HepG2 (cell line): Measurements from ENCODE around the gene NOC2L. TPM values are rescaled to one million over a fixed set of nuclear protein-coding genes. Genes with fewer than 3 reads are reported as not detected.
A peak's percentile ranks its signal among the peaks of the same experiment; 100 is the strongest.

Experiments used
- BHLHE40 ChIP-seq: IDR thresholded peaks from 2 replicates; pipeline ENCODE4 v1.6.1; 2011; ENCODE audit warnings: low read length, improper control_type of control experiment
- HOXA9 ChIP-seq: sonication (generic); formaldehyde crosslinking; IDR thresholded peaks from 2 replicates; pipeline ENCODE4 v1.8.1; 2022; ENCODE audit warnings: missing genetic modification reagents, mild to moderate bottlenecking, moderate library complexity, borderline replicate concordance
- KLF9 ChIP-seq: IDR thresholded peaks from 2 replicates; pipeline ENCODE4 v1.6.1; 2016; ENCODE audit warnings: low read depth
- MZF1 ChIP-seq: sonication (generic); formaldehyde crosslinking; IDR thresholded peaks from 2 replicates; pipeline ENCODE4 v1.8.1; 2023; ENCODE audit warnings: mild to moderate bottlenecking, missing genetic modification reagents, borderline replicate concordance
- SAP130 ChIP-seq: IDR thresholded peaks from 2 replicates; pipeline ENCODE4 v1.6.1; 2016; ENCODE audit warnings: low read depth
- ZMYM2 ChIP-seq: sonication (generic); formaldehyde crosslinking; IDR thresholded peaks from 2 replicates; pipeline ENCODE4 v1.8.0; 2022; ENCODE audit warnings: mild to moderate bottlenecking, missing genetic modification reagents
- ZNF333 ChIP-seq: sonication (generic); formaldehyde crosslinking; IDR thresholded peaks from 2 replicates; pipeline ENCODE4 v1.4.0; 2020; ENCODE audit warnings: mild to moderate bottlenecking, missing genetic modification reagents, borderline replicate concordance
- ZNF34 ChIP-seq: sonication (generic); formaldehyde crosslinking; IDR thresholded peaks from 2 replicates; pipeline ENCODE4 v1.4.0; 2020; ENCODE audit warnings: mild to moderate bottlenecking, missing genetic modification reagents, borderline replicate concordance
- ZNF598 ChIP-seq: sonication (generic); formaldehyde crosslinking; IDR thresholded peaks from 2 replicates; pipeline ENCODE4 v1.5.1; 2020; ENCODE audit warnings: mild to moderate bottlenecking, missing genetic modification reagents, borderline replicate concordance
- ZNF7 ChIP-seq: IDR thresholded peaks from 2 replicates; pipeline ENCODE4 v1.6.1; 2016; ENCODE audit warnings: missing biosample characterization, missing genetic modification reagents
- ZNF792 ChIP-seq: IDR thresholded peaks from 2 replicates; pipeline ENCODE4 v1.6.1; 2016
- polyA plus RNA-seq, 8 experiments: library from polyadenylated mRNA; depleted of rRNA in 3 of 8; stranded (reverse) in 7 of 8; unstranded in 1 of 8; fragments of >200 nt; fragmentation: Illumina TruSeq in 4 of 8; extraction: Trizol in 4 of 8; gene quantifications; 2 replicates each; pipeline versions ENCODE4 v1.2.1 to v1.2.3, GENCODE V29; 2011 to 2016; ENCODE audit warnings: low read depth in 4 of 8, missing spikeins in 1 of 8, mixed read lengths in 1 of 8; ENCODE audit not compliant: insufficient read depth in 1 of 8
- total RNA-seq, 5 experiments: library from RNA; depleted of rRNA; stranded (reverse); fragments of >200 nt; fragmentation: Illumina TruSeq; extraction: Trizol; gene quantifications; 2 replicates each; pipeline ENCODE4 v1.2.3, GENCODE V29; 2016; ENCODE audit warnings: low read depth in 1 of 5
- TF ChIP-seq, protein P1 (sequence below): sonication (generic); formaldehyde crosslinking; IDR thresholded peaks from 2 replicates; pipeline ENCODE4 v1.5.1; 2020; ENCODE audit warnings: mild to moderate bottlenecking, missing genetic modification reagents, moderate library complexity
- TF ChIP-seq, protein P2 (sequence below): sonication (generic); formaldehyde crosslinking; IDR thresholded peaks from 2 replicates; pipeline ENCODE4 v1.4.0; 2020; ENCODE audit warnings: missing genetic modification reagents, borderline replicate concordance
- TF ChIP-seq, protein P3 (sequence below): sonication (generic); formaldehyde crosslinking; IDR thresholded peaks from 2 replicates; pipeline ENCODE4 v1.8.0; 2023; ENCODE audit warnings: mild to moderate bottlenecking, missing genetic modification reagents
- TF ChIP-seq, protein P4 (sequence below): sonication (generic); formaldehyde crosslinking; IDR thresholded peaks from 2 replicates; pipeline ENCODE4 v1.4.0; 2020; ENCODE audit warnings: missing genetic modification reagents
- TF ChIP-seq, protein P5 (sequence below): sonication (generic); formaldehyde crosslinking; IDR thresholded peaks from 2 replicates; pipeline ENCODE4 v1.4.0; 2020; ENCODE audit warnings: missing genetic modification reagents
- TF ChIP-seq, protein P6 (sequence below): sonication (generic); formaldehyde crosslinking; IDR thresholded peaks from 2 replicates; pipeline ENCODE4 v1.4.0; 2020; ENCODE audit warnings: missing genetic modification reagents; ENCODE audit errors: not compliant biosample characterization

NOC2L gene
- total and polyA plus RNA-seq, 2 of the 13 experiments (the other 11 are each of a cell fraction or from before 2014, with no cell fraction given): 32.0 to 103 TPM

DNA sequence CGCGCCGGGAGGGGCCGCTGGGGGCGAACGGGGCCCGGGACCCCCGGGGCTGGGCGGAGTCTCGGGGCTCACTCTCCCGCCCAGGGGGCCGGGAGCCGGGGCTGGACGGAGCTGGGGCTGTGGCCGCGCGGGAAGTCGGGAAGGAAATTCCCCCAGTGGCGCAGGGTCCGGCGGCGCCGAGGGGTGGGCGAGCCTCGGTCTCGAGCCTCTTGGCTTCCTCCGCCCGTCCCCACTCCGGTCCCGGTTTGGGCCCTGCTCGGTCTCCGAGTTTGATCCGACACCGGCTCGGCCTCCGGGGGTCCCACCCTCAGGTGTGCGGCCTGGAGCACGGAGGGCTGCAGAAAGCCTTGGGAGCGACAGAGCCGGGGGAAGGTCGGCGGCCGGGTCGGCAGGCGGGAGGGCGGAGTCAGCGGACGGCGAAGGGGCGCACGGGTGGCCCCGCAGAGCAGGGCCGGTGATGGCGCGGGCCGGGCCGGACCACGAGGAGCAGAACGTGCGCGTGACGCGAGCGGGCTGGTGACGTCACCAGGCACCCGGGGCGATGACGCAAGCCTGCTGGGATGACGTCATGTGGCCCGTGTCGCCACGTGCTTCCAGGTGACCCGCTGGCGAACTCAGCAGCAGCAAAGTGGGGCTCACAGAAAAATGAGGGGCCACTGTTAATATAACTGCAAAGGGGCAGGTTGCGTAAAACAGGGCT, 41.5 kb upstream of the NOC2L start (continued):
- TF ChIP-seq, protein P1, sequence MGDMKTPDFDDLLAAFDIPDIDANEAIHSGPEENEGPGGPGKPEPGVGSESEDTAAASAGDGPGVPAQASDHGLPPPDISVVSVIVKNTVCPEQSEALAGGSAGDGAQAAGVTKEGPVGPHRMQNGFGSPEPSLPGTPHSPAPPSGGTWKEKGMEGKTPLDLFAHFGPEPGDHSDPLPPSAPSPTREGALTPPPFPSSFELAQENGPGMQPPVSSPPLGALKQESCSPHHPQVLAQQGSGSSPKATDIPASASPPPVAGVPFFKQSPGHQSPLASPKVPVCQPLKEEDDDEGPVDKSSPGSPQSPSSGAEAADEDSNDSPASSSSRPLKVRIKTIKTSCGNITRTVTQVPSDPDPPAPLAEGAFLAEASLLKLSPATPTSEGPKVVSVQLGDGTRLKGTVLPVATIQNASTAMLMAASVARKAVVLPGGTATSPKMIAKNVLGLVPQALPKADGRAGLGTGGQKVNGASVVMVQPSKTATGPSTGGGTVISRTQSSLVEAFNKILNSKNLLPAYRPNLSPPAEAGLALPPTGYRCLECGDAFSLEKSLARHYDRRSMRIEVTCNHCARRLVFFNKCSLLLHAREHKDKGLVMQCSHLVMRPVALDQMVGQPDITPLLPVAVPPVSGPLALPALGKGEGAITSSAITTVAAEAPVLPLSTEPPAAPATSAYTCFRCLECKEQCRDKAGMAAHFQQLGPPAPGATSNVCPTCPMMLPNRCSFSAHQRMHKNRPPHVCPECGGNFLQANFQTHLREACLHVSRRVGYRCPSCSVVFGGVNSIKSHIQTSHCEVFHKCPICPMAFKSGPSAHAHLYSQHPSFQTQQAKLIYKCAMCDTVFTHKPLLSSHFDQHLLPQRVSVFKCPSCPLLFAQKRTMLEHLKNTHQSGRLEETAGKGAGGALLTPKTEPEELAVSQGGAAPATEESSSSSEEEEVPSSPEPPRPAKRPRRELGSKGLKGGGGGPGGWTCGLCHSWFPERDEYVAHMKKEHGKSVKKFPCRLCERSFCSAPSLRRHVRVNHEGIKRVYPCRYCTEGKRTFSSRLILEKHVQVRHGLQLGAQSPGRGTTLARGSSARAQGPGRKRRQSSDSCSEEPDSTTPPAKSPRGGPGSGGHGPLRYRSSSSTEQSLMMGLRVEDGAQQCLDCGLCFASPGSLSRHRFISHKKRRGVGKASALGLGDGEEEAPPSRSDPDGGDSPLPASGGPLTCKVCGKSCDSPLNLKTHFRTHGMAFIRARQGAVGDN: peak; percentile 96
- TF ChIP-seq ZNF7 (CRISPR knock-in tag): no peak
- TF ChIP-seq, protein P2, sequence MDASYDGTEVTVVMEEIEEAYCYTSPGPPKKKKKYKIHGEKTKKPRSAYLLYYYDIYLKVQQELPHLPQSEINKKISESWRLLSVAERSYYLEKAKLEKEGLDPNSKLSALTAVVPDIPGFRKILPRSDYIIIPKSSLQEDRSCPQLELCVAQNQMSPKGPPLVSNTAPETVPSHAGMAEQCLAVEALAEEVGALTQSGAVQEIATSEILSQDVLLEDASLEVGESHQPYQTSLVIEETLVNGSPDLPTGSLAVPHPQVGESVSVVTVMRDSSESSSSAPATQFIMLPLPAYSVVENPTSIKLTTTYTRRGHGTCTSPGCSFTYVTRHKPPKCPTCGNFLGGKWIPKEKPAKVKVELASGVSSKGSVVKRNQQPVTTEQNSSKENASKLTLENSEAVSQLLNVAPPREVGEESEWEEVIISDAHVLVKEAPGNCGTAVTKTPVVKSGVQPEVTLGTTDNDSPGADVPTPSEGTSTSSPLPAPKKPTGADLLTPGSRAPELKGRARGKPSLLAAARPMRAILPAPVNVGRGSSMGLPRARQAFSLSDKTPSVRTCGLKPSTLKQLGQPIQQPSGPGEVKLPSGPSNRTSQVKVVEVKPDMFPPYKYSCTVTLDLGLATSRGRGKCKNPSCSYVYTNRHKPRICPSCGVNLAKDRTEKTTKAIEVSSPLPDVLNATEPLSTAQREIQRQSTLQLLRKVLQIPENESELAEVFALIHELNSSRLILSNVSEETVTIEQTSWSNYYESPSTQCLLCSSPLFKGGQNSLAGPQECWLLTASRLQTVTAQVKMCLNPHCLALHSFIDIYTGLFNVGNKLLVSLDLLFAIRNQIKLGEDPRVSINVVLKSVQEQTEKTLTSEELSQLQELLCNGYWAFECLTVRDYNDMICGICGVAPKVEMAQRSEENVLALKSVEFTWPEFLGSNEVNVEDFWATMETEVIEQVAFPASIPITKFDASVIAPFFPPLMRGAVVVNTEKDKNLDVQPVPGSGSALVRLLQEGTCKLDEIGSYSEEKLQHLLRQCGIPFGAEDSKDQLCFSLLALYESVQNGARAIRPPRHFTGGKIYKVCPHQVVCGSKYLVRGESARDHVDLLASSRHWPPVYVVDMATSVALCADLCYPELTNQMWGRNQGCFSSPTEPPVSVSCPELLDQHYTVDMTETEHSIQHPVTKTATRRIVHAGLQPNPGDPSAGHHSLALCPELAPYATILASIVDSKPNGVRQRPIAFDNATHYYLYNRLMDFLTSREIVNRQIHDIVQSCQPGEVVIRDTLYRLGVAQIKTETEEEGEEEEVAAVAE (CRISPR knock-in tag): 0 out of 2 replicates have a peak, but pooled peaks have one; percentile 27
- no peak; the same call in 1 of the 2 replicates for TF ChIP-seq ZNF598
- TF ChIP-seq, protein P3, sequence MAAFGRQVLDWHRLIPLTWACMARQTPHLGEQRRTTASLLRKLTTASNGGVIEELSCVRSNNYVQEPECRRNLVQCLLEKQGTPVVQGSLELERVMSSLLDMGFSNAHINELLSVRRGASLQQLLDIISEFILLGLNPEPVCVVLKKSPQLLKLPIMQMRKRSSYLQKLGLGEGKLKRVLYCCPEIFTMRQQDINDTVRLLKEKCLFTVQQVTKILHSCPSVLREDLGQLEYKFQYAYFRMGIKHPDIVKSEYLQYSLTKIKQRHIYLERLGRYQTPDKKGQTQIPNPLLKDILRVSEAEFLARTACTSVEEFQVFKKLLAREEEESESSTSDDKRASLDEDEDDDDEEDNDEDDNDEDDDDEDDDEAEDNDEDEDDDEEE (CRISPR knock-in tag): no peak
- peak; percentile 30; the same call in 1 of the 2 replicates for TF ChIP-seq ZNF333 (CRISPR knock-in tag)
- TF ChIP-seq ZNF34 (CRISPR knock-in tag): no peak
- TF ChIP-seq, protein P4, sequence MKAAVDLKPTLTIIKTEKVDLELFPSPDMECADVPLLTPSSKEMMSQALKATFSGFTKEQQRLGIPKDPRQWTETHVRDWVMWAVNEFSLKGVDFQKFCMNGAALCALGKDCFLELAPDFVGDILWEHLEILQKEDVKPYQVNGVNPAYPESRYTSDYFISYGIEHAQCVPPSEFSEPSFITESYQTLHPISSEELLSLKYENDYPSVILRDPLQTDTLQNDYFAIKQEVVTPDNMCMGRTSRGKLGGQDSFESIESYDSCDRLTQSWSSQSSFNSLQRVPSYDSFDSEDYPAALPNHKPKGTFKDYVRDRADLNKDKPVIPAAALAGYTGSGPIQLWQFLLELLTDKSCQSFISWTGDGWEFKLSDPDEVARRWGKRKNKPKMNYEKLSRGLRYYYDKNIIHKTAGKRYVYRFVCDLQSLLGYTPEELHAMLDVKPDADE (CRISPR knock-in tag): no peak
- peak; percentile 93 for TF ChIP-seq BHLHE40
- TF ChIP-seq, protein P5, sequence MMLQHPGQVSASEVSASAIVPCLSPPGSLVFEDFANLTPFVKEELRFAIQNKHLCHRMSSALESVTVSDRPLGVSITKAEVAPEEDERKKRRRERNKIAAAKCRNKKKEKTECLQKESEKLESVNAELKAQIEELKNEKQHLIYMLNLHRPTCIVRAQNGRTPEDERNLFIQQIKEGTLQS (CRISPR knock-in tag): peak; percentile 100
- TF ChIP-seq, protein P6, sequence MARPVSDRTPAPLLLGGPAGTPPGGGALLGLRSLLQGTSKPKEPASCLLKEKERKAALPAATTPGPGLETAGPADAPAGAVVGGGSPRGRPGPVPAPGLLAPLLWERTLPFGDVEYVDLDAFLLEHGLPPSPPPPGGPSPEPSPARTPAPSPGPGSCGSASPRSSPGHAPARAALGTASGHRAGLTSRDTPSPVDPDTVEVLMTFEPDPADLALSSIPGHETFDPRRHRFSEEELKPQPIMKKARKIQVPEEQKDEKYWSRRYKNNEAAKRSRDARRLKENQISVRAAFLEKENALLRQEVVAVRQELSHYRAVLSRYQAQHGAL (CRISPR knock-in tag): no peak
- peak; percentile 81 for TF ChIP-seq SAP130 (CRISPR knock-in tag)
- peak; percentile 81 for TF ChIP-seq ZNF792
- peak; percentile 32; the same call in 1 of the 2 replicates for TF ChIP-seq HOXA9 (CRISPR knock-in tag)
- no peak for TF ChIP-seq MZF1
- TF ChIP-seq KLF9: no peak
- peak; percentile 93 for TF ChIP-seq ZMYM2
